Measurements from ENCODE around the gene TYRP1. TPM values are rescaled to one million over a fixed set of nuclear protein-coding genes. Genes with fewer than 3 reads are reported as not detected.

The TYRP1 gene
- total RNA-seq, 1 donor = 0.09 TPM

DNA sequence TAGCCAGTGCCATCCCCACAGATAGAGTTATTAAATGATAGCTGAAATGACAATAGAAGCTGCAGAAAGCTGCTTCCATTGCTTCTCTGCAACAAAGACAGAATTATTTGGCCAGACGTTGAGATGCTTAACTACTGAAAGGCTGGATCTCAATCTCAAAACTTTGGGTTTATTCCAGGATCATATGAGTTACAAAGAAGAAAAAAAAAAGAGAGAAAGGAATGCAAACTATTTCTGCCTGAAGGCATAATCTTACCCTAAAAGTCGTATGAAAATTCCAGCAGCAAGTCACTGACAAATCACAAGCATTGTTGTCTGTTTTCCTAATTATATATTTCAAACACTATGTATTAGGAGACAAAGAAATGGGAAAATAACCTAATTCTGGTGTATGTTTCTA, 12.8 kb upstream of the TYRP1 start:
- DNase-seq (ENCODE audit: low read depth) = peak; percentile 77
- TF ChIP-seq, protein P1, sequence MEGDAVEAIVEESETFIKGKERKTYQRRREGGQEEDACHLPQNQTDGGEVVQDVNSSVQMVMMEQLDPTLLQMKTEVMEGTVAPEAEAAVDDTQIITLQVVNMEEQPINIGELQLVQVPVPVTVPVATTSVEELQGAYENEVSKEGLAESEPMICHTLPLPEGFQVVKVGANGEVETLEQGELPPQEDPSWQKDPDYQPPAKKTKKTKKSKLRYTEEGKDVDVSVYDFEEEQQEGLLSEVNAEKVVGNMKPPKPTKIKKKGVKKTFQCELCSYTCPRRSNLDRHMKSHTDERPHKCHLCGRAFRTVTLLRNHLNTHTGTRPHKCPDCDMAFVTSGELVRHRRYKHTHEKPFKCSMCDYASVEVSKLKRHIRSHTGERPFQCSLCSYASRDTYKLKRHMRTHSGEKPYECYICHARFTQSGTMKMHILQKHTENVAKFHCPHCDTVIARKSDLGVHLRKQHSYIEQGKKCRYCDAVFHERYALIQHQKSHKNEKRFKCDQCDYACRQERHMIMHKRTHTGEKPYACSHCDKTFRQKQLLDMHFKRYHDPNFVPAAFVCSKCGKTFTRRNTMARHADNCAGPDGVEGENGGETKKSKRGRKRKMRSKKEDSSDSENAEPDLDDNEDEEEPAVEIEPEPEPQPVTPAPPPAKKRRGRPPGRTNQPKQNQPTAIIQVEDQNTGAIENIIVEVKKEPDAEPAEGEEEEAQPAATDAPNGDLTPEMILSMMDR (IDR thresholded peaks at IDR 0.05; ENCODE audit: insufficient read depth, low read length) = no peak
- H3K4me3 ChIP-seq (ENCODE audit: low read depth, low read length) = no peak overlapping the region

DNA sequence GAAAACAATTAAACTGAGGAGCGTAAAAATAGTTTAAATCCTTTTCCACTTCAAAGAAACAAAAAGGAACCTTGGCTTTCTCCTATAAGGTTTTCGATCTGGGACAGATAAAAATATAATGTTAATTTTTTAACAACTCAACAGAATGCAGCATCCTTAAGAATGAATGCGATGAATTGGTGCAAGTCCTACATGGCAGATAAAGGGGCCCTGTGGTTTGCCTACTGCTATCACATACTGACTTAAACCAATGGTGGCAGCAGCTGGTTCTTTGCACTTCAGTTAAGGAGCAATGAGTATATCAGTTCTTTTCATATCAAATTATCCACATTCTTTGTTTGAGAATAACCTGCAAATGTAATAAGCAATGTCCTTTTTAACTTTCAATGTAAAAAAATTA, 12.4 kb upstream of the TYRP1 start:
- TF ChIP-seq, protein P1 (IDR thresholded peaks at IDR 0.05; ENCODE audit: insufficient read depth, low read length) = no peak
- H3K4me3 ChIP-seq (ENCODE audit: low read depth, low read length) = no peak overlapping the region
- DNase-seq (ENCODE audit: low read depth) = no peak

DNA sequence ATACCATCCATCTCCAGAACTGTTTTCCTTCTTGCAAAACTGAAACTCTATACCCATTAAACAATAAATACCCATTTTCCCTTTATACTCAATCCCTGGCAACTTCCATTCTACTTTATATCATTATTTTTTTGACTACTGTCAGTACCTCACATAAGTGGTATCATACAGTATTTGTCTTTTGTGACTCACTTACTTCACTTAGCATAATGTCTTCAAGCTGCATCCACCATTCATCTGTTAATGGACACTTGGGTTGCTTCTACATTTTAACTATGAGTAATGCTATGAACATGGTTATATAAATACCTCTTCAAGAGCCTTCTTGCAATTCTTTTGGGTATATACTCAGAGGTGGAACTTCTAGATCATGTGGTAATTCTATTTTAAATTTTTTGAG, 11.6 kb upstream of the TYRP1 start:
- TF ChIP-seq, protein P1 (IDR thresholded peaks at IDR 0.05; ENCODE audit: insufficient read depth, low read length) = no peak
- no peak for DNase-seq (ENCODE audit: low read depth)
- H3K4me3 ChIP-seq (ENCODE audit: low read depth, low read length) = no peak overlapping the region

DNA sequence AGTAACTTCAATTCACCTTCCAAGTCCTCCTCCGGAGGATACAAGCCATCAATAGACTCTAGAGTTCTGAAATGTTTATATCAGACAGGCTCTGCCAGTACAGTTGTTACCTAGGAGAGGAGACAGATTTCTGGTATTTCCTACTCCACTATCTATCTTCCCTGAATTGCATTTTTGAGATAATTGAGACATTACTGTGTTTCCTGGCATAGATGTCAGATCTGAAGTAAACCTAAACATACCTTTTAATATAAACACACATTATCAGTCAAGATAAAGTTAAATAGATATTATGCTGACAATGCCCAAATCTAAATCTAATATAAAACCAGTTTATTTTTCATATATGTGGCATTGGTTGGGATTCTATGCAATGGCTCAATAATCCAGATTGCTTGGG, 8.2 kb upstream of the TYRP1 start:
- TF ChIP-seq, protein P1 (IDR thresholded peaks at IDR 0.05; ENCODE audit: insufficient read depth, low read length) = no peak
- no peak overlapping the region for H3K4me3 ChIP-seq (ENCODE audit: low read depth, low read length)
- peak; percentile 53 for DNase-seq (ENCODE audit: low read depth)

DNA sequence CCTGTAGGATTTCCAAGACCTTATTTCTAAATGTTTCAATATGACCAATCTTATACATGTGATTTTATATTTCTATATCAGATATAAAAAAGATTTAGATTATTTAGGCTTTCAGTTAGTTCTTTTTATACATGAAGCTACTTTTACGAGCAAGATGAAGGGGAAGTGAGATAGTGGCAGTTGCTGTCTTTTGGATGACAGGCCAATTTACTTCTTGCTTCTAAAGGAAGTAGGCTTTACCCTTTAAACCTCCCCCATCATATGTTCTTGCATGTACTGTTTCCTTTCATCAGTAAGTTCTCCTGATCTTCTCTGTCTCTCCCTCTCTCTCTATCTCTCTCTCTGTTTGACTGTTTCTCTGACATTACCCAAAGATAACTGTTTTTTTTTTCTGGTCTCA, 4.0 kb upstream of the TYRP1 start:
- H3K4me3 ChIP-seq (ENCODE audit: low read depth, low read length) = no peak overlapping the region
- TF ChIP-seq, protein P1 (IDR thresholded peaks at IDR 0.05; ENCODE audit: insufficient read depth, low read length) = no peak
- no peak for DNase-seq (ENCODE audit: low read depth)

DNA sequence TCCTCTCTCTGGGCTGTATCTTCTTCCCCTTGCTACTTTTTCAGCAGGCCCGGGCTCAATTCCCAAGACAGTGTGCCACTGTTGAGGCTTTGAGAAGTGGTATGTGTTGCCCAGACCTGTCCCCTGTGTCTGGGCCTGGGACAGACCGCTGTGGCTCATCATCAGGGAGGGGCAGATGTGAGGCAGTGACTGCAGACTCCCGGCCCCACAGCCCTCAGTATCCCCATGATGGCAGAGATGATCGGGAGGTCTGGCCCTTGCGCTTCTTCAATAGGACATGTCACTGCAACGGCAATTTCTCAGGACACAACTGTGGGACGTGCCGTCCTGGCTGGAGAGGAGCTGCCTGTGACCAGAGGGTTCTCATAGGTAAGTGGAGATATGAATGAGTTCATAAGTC, 828 bp downstream of the TYRP1 start:
- no peak overlapping the region for H3K4me3 ChIP-seq (ENCODE audit: low read depth, low read length)
- TF ChIP-seq, protein P1 (IDR thresholded peaks at IDR 0.05; ENCODE audit: insufficient read depth, low read length) = no peak
- DNase-seq (ENCODE audit: low read depth) = no peak

DNA sequence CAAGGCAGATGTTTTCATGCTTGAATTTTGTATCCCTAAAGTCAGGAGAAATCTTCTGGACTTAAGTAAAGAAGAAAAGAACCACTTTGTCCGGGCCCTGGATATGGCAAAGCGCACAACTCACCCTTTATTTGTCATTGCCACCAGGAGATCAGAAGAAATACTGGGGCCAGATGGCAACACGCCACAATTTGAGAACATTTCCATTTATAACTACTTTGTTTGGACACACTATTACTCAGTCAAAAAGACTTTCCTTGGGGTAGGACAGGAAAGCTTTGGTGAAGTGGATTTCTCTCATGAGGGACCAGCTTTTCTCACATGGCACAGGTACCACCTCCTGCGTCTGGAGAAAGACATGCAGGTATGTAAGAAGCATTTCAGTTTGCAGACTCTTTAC, 2.3 kb downstream of the TYRP1 start:
- H3K4me3 ChIP-seq (ENCODE audit: low read depth, low read length) = no peak overlapping the region
- TF ChIP-seq, protein P1 (IDR thresholded peaks at IDR 0.05; ENCODE audit: insufficient read depth, low read length) = no peak
- DNase-seq (ENCODE audit: low read depth) = no peak

Measured in fibroblast of the aortic adventitia (primary cell).